OCI-LY3 (cell line): Measurements from ENCODE around the gene MESP1.
"Not testable (repeated sequence)": the region's sequence is repeated elsewhere in the genome, so short reads cannot be mapped to it uniquely, and the experiment has no call there.

ENCODE experiments used
- EZH2phosphoT487 ChIP-seq: fragments of 200-600 bp; shearing (Covaris generic); IDR thresholded peaks from 2 replicates; pipeline ENCODE4 v1.6.1; 2018; ENCODE audit warnings: antibody characterized with exemption, mixed run types, low read depth
- TF ChIP-seq, protein P1 (sequence below): fragments of 200-600, 300-600 bp; sonication (generic); IDR thresholded peaks from 2 replicates; pipeline ENCODE4 v1.5.1; 2014; ENCODE audit warnings: antibody characterized with exemption, low read length, low read depth

DNA sequence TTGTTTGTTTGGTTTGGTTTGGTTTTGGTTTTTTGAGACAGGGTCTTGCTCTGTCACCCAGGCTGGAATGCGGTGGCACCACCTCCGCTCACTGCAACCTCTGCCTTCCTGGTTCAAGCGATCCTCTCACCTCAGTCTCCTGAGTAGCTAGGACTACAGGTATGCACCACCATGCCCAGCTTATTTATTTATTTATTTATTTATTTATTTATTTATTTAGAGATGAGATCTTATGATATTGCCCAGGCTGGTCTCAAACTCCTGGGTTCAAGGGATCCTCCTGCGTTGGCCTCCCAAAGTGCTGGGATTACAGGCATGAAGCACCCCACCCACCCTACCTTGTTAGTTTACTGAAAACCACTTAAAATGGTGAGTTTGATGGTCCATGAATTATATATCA lies 37.5 kb upstream of the MESP1 start:
- TF ChIP-seq EZH2phosphoT487, result not testable (repeated sequence)
- TF ChIP-seq, protein P1, sequence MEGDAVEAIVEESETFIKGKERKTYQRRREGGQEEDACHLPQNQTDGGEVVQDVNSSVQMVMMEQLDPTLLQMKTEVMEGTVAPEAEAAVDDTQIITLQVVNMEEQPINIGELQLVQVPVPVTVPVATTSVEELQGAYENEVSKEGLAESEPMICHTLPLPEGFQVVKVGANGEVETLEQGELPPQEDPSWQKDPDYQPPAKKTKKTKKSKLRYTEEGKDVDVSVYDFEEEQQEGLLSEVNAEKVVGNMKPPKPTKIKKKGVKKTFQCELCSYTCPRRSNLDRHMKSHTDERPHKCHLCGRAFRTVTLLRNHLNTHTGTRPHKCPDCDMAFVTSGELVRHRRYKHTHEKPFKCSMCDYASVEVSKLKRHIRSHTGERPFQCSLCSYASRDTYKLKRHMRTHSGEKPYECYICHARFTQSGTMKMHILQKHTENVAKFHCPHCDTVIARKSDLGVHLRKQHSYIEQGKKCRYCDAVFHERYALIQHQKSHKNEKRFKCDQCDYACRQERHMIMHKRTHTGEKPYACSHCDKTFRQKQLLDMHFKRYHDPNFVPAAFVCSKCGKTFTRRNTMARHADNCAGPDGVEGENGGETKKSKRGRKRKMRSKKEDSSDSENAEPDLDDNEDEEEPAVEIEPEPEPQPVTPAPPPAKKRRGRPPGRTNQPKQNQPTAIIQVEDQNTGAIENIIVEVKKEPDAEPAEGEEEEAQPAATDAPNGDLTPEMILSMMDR, result not testable (repeated sequence)
